ENCODE data around the gene OPA3.
A peak's percentile ranks its signal among the peaks of the same experiment; 100 is the strongest.

- no peak for TF ChIP-seq CTCF (IDR thresholded peaks at IDR 0.05)
- TF ChIP-seq POLR2AphosphoS5 (IDR thresholded peaks at IDR 0.05; ENCODE audit: insufficient read depth in 1 of 2, low read depth in 1 of 2) = peak in 1 of 2 donors; percentile 79
Observed at GRCh38 chr19:45613926-45614725, 29.5 kb upstream of the OPA3 start.
